Breast epithelium (tissue), 3 donors: Measurements from ENCODE around the gene POTEC.
"Not testable (repeated sequence)": the region's sequence is repeated elsewhere in the genome, so short reads cannot be mapped to it uniquely, and the experiment has no call there.

Experiments used
- CTCF ChIP-seq, 3 donors: fragments of 450-650 bp; IDR thresholded peaks; one replicate each; pipeline ENCODE4 v1.5.1; 2016 to 2017; ENCODE audit warnings: antibody characterized with exemption in 3 of 3, mild to moderate bottlenecking in 3 of 3, moderate library complexity in 3 of 3
- POLR2A ChIP-seq: fragments of 450-650 bp; IDR thresholded peaks from one replicate; pipeline ENCODE4 v1.6.1; 2016; ENCODE audit warnings: antibody characterized with exemption, mild to moderate bottlenecking, moderate library complexity

GRCh38 chr18:14559502-14559901, 16.1 kb upstream of the POTEC start:
- TF ChIP-seq CTCF (IDR thresholded peaks at IDR 0.05); POLR2A: not testable (repeated sequence)
